CD14-positive monocyte (primary cell): Measurements from ENCODE around the gene PRC1. TPM values are rescaled to one million over a fixed set of nuclear protein-coding genes. Genes with fewer than 3 reads are reported as not detected.
A peak's percentile ranks its signal among the peaks of the same experiment; 100 is the strongest.

Source experiments
- DNase-seq, 3 donors: peaks; one replicate each; pipeline ENCODE4 v3.0.0-alpha.2; 2011 to 2022
- H2AFZ ChIP-seq: 2 replicates; pipeline ENCODE4 v1.6.0; 2012; ENCODE audit warnings: mild to moderate bottlenecking, low read depth, low read length, inconsistent platforms; ENCODE audit not compliant: insufficient read depth, poor library complexity, severe bottlenecking
- H3K27ac ChIP-seq, 2 donors: 1 replicate in 1 of 2; 2 replicates in 1 of 2; pipeline ENCODE4 v1.5.1; 2012 to 2013; ENCODE audit warnings: low read length in 2 of 2, control low read depth in 1 of 2, inconsistent platforms in 1 of 2, low read depth in 1 of 2, mild to moderate bottlenecking in 1 of 2
- H3K27me3 ChIP-seq, 2 donors: one replicate each; pipeline versions ENCODE4 v1.6.0 to v1.6.1; 2011 to 2013; ENCODE audit warnings: low read length in 2 of 2; ENCODE audit not compliant: control insufficient read depth in 2 of 2, insufficient read depth in 2 of 2
- H3K36me3 ChIP-seq, 2 donors: replicated peaks in 1 of 2; 1 replicate in 1 of 2; 2 replicates in 1 of 2; pipeline versions ENCODE4 v1.5.1 to v1.6.1; 2012 to 2013; ENCODE audit warnings: low read length in 2 of 2, control low read depth in 1 of 2, inconsistent platforms in 1 of 2, mild to moderate bottlenecking in 1 of 2; ENCODE audit not compliant: insufficient read depth in 2 of 2, control insufficient read depth in 1 of 2
- H3K4me1 ChIP-seq, 2 donors: 1 replicate in 1 of 2; 2 replicates in 1 of 2; pipeline versions ENCODE4 v1.5.1 to v1.6.1; 2012 to 2013; ENCODE audit warnings: low read length in 2 of 2, control low read depth in 1 of 2, inconsistent platforms in 1 of 2, mild to moderate bottlenecking in 1 of 2, moderate library complexity in 1 of 2; ENCODE audit not compliant: insufficient read depth in 2 of 2, control insufficient read depth in 1 of 2
- H3K4me2 ChIP-seq: replicated peaks from 2 replicates; pipeline ENCODE3; 2012; ENCODE audit warnings: low read length, moderate library complexity, mild to moderate bottlenecking; ENCODE audit not compliant: poor library complexity, severe bottlenecking; ENCODE audit errors: extremely low read depth
- H3K4me3 ChIP-seq, 3 experiments: fragments of 200-600 bp in 1 of 3; sonication (generic) in 1 of 3; replicated peaks in 1 of 3; 1 replicate in 2 of 3; 2 replicates in 1 of 3; pipeline ENCODE4 v1.5.1; 2011 to 2013; ENCODE audit warnings: low read length in 3 of 3, mild to moderate bottlenecking in 3 of 3, control low read depth in 2 of 3, low read depth in 2 of 3, inconsistent platforms in 1 of 3, moderate library complexity in 1 of 3
- H3K79me2 ChIP-seq: 2 replicates; pipeline ENCODE4 v1.6.0; 2012; ENCODE audit warnings: mild to moderate bottlenecking, control low read depth, inconsistent platforms, low read length, moderate library complexity; ENCODE audit not compliant: insufficient read depth
- H3K9ac ChIP-seq: 2 replicates; pipeline ENCODE4 v1.6.0; 2017; ENCODE audit warnings: low read length, mild to moderate bottlenecking; ENCODE audit not compliant: insufficient read depth, poor library complexity, severe bottlenecking
- H3K9me3 ChIP-seq, 2 donors: replicated peaks in 1 of 2; 1 replicate in 1 of 2; 2 replicates in 1 of 2; pipeline versions ENCODE4 v1.5.1 to v1.6.1; 2012 to 2013; ENCODE audit warnings: low read length in 2 of 2, control low read depth in 1 of 2; ENCODE audit not compliant: control insufficient read depth in 1 of 2, insufficient read depth in 1 of 2
- H4K20me1 ChIP-seq: 2 replicates; pipeline ENCODE4 v1.6.0; 2012; ENCODE audit warnings: mild to moderate bottlenecking, low read length, control low read depth, moderate library complexity; ENCODE audit not compliant: insufficient read depth
- H3K27ac Mint-ChIP-seq, 7 donors: one replicate each; pipeline ENCODE4 v1.8.0; 2020; ENCODE audit warnings: mild to moderate bottlenecking in 7 of 7, mixed read lengths in 7 of 7, moderate library complexity in 6 of 7, inconsistent platforms in 2 of 7
- H3K27me3 Mint-ChIP-seq, 3 donors: one replicate each; pipeline ENCODE4 v1.8.0; 2021 to 2022; ENCODE audit warnings: low read depth in 3 of 3, mild to moderate bottlenecking in 3 of 3, mixed read lengths in 3 of 3, moderate library complexity in 3 of 3, inconsistent platforms in 1 of 3
- H3K36me3 Mint-ChIP-seq, 2 donors: one replicate each; pipeline ENCODE4 v1.8.0; 2020; ENCODE audit warnings: mixed read lengths in 2 of 2, inconsistent platforms in 1 of 2, mild to moderate bottlenecking in 1 of 2
- H3K4me1 Mint-ChIP-seq: one replicate; pipeline ENCODE4 v1.8.0; 2020; ENCODE audit warnings: mild to moderate bottlenecking, mixed read lengths
- H3K4me3 Mint-ChIP-seq, 2 donors: one replicate each; pipeline ENCODE4 v1.8.0; 2020; ENCODE audit warnings: mild to moderate bottlenecking in 2 of 2, mixed read lengths in 2 of 2, moderate library complexity in 1 of 2
- H3K9me3 Mint-ChIP-seq, 7 donors: one replicate each; pipeline ENCODE4 v1.8.0; 2020 to 2022; ENCODE audit warnings: mixed read lengths in 7 of 7, mild to moderate bottlenecking in 6 of 7, moderate library complexity in 6 of 7, inconsistent platforms in 2 of 7
- CTCF ChIP-seq: fragments of 200-600 bp; IDR thresholded peaks from one replicate; pipeline ENCODE4 v1.8.0; 2022; ENCODE audit warnings: antibody characterized with exemption, mild to moderate bottlenecking
- WGBS: methylation state at CpG from one replicate; pipeline ENCODE4 v1.1.5; 2013; ENCODE audit warnings: missing lambda C conversion rate; ENCODE audit not compliant: insufficient coverage; 5-methylcytosine and 5-hydroxymethylcytosine counted together
- intact Hi-C, 2 donors: fragments of 100-400 bp; cut with micrococcal nuclease; formaldehyde crosslinking; loops; one replicate each; pipeline versions ENCODE4 v1.15.0 to v1.15.1; 2023
- polyA minus RNA-seq: library from RNA; depleted of rRNA, polyadenylated mRNA; stranded (reverse); fragments of >200 nt; gene quantifications from 2 replicates; pipeline ENCODE4 v1.2.3, GENCODE V29; 2012
- polyA plus RNA-seq, 3 donors: library from polyadenylated mRNA; depleted of rRNA in 1 of 3; unstranded in 2 of 3; stranded (reverse) in 1 of 3; fragments of 300-500 nt in 2 of 3; fragments of >200 nt in 1 of 3; fragmentation: Illumina TruSeq in 2 of 3; gene quantifications; 1 replicate in 2 of 3; 2 replicates in 1 of 3; pipeline ENCODE4 v1.2.3, GENCODE V29; 2012 to 2021
- total RNA-seq, 12 experiments: library from RNA in 1 of 12; stranded (reverse) in 1 of 12; fragments of 120-200 nt in 1 of 12; gene quantifications; one replicate each; pipeline ENCODE4 v1.2.4 and lab custom pipeline; 2013 to 2026; ENCODE audit warnings: mixed read lengths in 6 of 12, inconsistent platforms in 1 of 12

Gene PRC1
- 3.7 TPM for total RNA-seq (2013)
- 1 to 10 TPM; 1.6 to 6.9 (median 2.0) TPM for polyA plus RNA-seq
- 8.5 and 12.3 TPM in 2 replicates for polyA minus RNA-seq
- 0.08 to 1.1 (median 0.43) reads per million in 11 experiments for total RNA-seq (lab: John Stamatoyannopoulos, UW)

GRCh38 chr15:90994417-90995311, at the start of gene PRC1:
TSS of gene PRC1 (minus strand) at chr15:90994535. CDS start at chr15:90994417, 118 bp downstream.
- Mint-ChIP-seq H3K36me3 (peaks cover 24% of the 10 kb centered on the region in 2 donors), H3K9me3 (peaks cover 0 to 3% (median 0%) of the 10 kb centered on the region in 7 donors), H3K4me3 (peak within 1 kb of the TSS; percentile 99 to 100), H3K27me3 (no peaks in the 10 kb centered on the region), H3K27ac (peak within 1 kb of the TSS; percentile 92 to 98 (median 96)), H3K4me1 (peaks cover 26% of the 10 kb centered on the region)
- H2AFZ ChIP-seq: peak within 1 kb of the TSS; percentile 86
- H3K9me3 ChIP-seq: no peaks in the 10 kb centered on the region
- intact Hi-C loops: loop anchor here in 1 of 2 donors (2.0 kb wide), 1 partner anchor 40 kb away; the partner anchor contains the start of gene RCCD1
- H3K4me1 ChIP-seq: peaks cover 13 to 16% of the 10 kb centered on the region in 2 donors
- peaks cover 56% of the 10 kb centered on the region for H3K79me2 ChIP-seq
- DNase-seq: peak; percentile 97
- under 1% methylated on average over 56 of the region's 75 CpGs for WGBS
- peak within 1 kb of the TSS; percentile 85 for H3K9ac ChIP-seq
- peak within 1 kb of the TSS; percentile 84 for H3K4me2 ChIP-seq
- no peak for TF ChIP-seq CTCF
- peak within 1 kb of the TSS; percentile 68 to 87 for H3K27ac ChIP-seq
- H3K36me3 ChIP-seq: peaks cover 20 to 23% of the 10 kb centered on the region in 2 donors
- H3K27me3 ChIP-seq: no peaks in the 10 kb centered on the region
- peak within 1 kb of the TSS; percentile 67 to 99 (median 74) for H3K4me3 ChIP-seq
- H4K20me1 ChIP-seq: no peaks in the 10 kb centered on the region

- H3K4me3 Mint-ChIP-seq: no peak overlapping the region
- Histone ChIP-seq H3K4me1 (peaks cover 9 to 17% of the 10 kb centered on the region in 2 donors), H3K36me3 (no peaks in the 10 kb centered on the region), H3K27ac (no peak overlapping the region), H3K79me2 (no peaks in the 10 kb centered on the region), H3K27me3 (no peaks in the 10 kb centered on the region), H4K20me1 (no peaks in the 10 kb centered on the region), H2AFZ (no peak overlapping the region), H3K4me3 (no peak overlapping the region), H3K9me3 (no peaks in the 10 kb centered on the region), H3K4me2 (no peak overlapping the region), H3K9ac (no peak overlapping the region)
- peaks cover 3 to 8% (median 3%) of the 10 kb centered on the region in 3 donors for H3K27me3 Mint-ChIP-seq
- H3K27ac Mint-ChIP-seq: no peak overlapping the region
- H3K36me3 Mint-ChIP-seq: no peaks in the 10 kb centered on the region
- DNase-seq: no peak
- H3K4me1 Mint-ChIP-seq: peaks cover 16% of the 10 kb centered on the region
- H3K9me3 Mint-ChIP-seq: peaks cover 3 to 13% (median 9%) of the 10 kb centered on the region in 7 donors
- 96% methylated on average over 7 of the region's 11 CpGs for WGBS
- intact Hi-C loops: no loop called here
- TF ChIP-seq CTCF: no peak
Measured at GRCh38 chr15:91043202-91043874, 49.0 kb upstream of the PRC1 start.
